ENCODE data around the gene GRWD1. TPM values are rescaled to one million over a fixed set of nuclear protein-coding genes. Genes with fewer than 3 reads are reported as not detected.
A peak's percentile ranks its signal among the peaks of the same experiment; 100 is the strongest.

Gene GRWD1
- total RNA-seq (10 to 100 TPM; 10.5 to 23.4 TPM), polyA plus RNA-seq (ENCODE audit: insufficient read length in 2 of 2) (10 to 100 TPM; 22.0 to 29.9 TPM)
- long read RNA-seq, donor 1, full-length matches to known transcripts, result 11 of 26 reads
- long read RNA-seq, donor 1, partial matches to known transcripts, result 15 of 26 reads
- long read RNA-seq, donor 1, other reads (novel, unspliced or antisense), result 0 of 26 reads
- long read RNA-seq, donor 2, full-length matches to known transcripts, result 3 of 3 reads
- long read RNA-seq, donor 2, partial matches to known transcripts, result 0 of 3 reads
- long read RNA-seq, donor 2, other reads (novel, unspliced or antisense), result 0 of 3 reads
- long read RNA-seq, donor 3, full-length matches to known transcripts, result 3 of 3 reads
- long read RNA-seq, donor 3, partial matches to known transcripts, result 0 of 3 reads
- long read RNA-seq, donor 3, other reads (novel, unspliced or antisense), result 0 of 3 reads
- long read RNA-seq, donor 4, full-length matches to known transcripts, result 8 of 13 reads
- long read RNA-seq, donor 4, partial matches to known transcripts, result 5 of 13 reads
- long read RNA-seq, donor 4, other reads (novel, unspliced or antisense), result 0 of 13 reads

- peaks cover 11% of the 10 kb centered on the region for H3K27me3 ChIP-seq (ENCODE audit: control insufficient read depth, insufficient read depth, low read length)
- peaks cover 47% of the 10 kb centered on the region for H3K36me3 ChIP-seq (ENCODE audit: control insufficient read depth, insufficient read depth, low read length)
- DNase-seq (ENCODE audit: low read depth in 4 of 6, low spot score in 6 of 6), result peak; percentile 91 to 99 (median 96)
- peaks cover 25% of the 10 kb centered on the region for H3K4me1 ChIP-seq (ENCODE audit: control insufficient read depth, insufficient read depth, low read length)
- H3K4me3 ChIP-seq (ENCODE audit: low read depth, low read length), result peak within 1 kb of the TSS; percentile 96
- WGBS (ENCODE audit: insufficient coverage), result under 1% methylated on average over 58 of the region's 61 CpGs
- peak within 1 kb of the TSS; percentile 98 for H3K27ac ChIP-seq (ENCODE audit: low read depth, low read length)
- no peaks in the 10 kb centered on the region for H3K9me3 ChIP-seq (ENCODE audit: control insufficient read depth, insufficient read depth, low read length)
Observed at GRCh38 chr19:48445606-48446481, at the start of gene GRWD1. Gene GRWD1 (plus strand): TSS chr19:48445983. CDS start chr19:48446006, 23 bp downstream.

GRCh38 chr19:48396016-48396823, 49.6 kb upstream of the GRWD1 start:
- Histone ChIP-seq H3K27ac (ENCODE audit: low read depth, low read length) (no peak overlapping the region), H3K27me3 (ENCODE audit: control insufficient read depth, insufficient read depth, low read length) (peaks cover 41% of the 10 kb centered on the region), H3K4me3 (ENCODE audit: low read depth, low read length) (peak overlapping the region; percentile 18), H3K36me3 (ENCODE audit: control insufficient read depth, insufficient read depth, low read length) (peaks cover 7% of the 10 kb centered on the region), H3K4me1 (ENCODE audit: control insufficient read depth, insufficient read depth, low read length) (peaks cover 71% of the 10 kb centered on the region), H3K9me3 (ENCODE audit: control insufficient read depth, insufficient read depth, low read length) (no peaks in the 10 kb centered on the region)
- DNase-seq (ENCODE audit: low read depth in 4 of 6, low spot score in 6 of 6), result peak in 1 of 6 donors; percentile 62
- 41% methylated on average over 16 of the region's 24 CpGs for WGBS (ENCODE audit: insufficient coverage)

GRCh38 chr19:48396824-48397176, 49.0 kb upstream of the GRWD1 start:
- 33% methylated on average over 1 of the region's 2 CpGs for WGBS (ENCODE audit: insufficient coverage)
- H3K36me3 ChIP-seq (ENCODE audit: control insufficient read depth, insufficient read depth, low read length), result peaks cover 6% of the 10 kb centered on the region
- H3K4me1 ChIP-seq (ENCODE audit: control insufficient read depth, insufficient read depth, low read length), result peaks cover 67% of the 10 kb centered on the region
- no peaks in the 10 kb centered on the region for H3K9me3 ChIP-seq (ENCODE audit: control insufficient read depth, insufficient read depth, low read length)
- peaks cover 41% of the 10 kb centered on the region for H3K27me3 ChIP-seq (ENCODE audit: control insufficient read depth, insufficient read depth, low read length)
- H3K27ac ChIP-seq (ENCODE audit: low read depth, low read length), result no peak overlapping the region
- peak overlapping the region; percentile 9 for H3K4me3 ChIP-seq (ENCODE audit: low read depth, low read length)
- DNase-seq (ENCODE audit: low read depth in 4 of 6, low spot score in 6 of 6), result peak in 1 of 6 donors; percentile 26

- 60% methylated on average over 22 of the region's 22 CpGs for WGBS (ENCODE audit: insufficient coverage)
- H3K27ac ChIP-seq (ENCODE audit: low read depth, low read length), result no peak overlapping the region
- peaks cover 41% of the 10 kb centered on the region for H3K27me3 ChIP-seq (ENCODE audit: control insufficient read depth, insufficient read depth, low read length)
- H3K9me3 ChIP-seq (ENCODE audit: control insufficient read depth, insufficient read depth, low read length), result no peaks in the 10 kb centered on the region
- peaks cover 62% of the 10 kb centered on the region for H3K4me1 ChIP-seq (ENCODE audit: control insufficient read depth, insufficient read depth, low read length)
- H3K36me3 ChIP-seq (ENCODE audit: control insufficient read depth, insufficient read depth, low read length), result peaks cover 6% of the 10 kb centered on the region
- peak overlapping the region; percentile 31 for H3K4me3 ChIP-seq (ENCODE audit: low read depth, low read length)
- DNase-seq (ENCODE audit: low read depth in 4 of 6, low spot score in 6 of 6), result peak in 1 of 6 donors; percentile 21
Observed at GRCh38 chr19:48397263-48398101, 48.3 kb upstream of the GRWD1 start.

- peak in 1 of 6 donors; percentile 19 for DNase-seq (ENCODE audit: low read depth in 4 of 6, low spot score in 6 of 6)
- H3K4me1 ChIP-seq (ENCODE audit: control insufficient read depth, insufficient read depth, low read length), result peaks cover 57% of the 10 kb centered on the region
- H3K9me3 ChIP-seq (ENCODE audit: control insufficient read depth, insufficient read depth, low read length), result no peaks in the 10 kb centered on the region
- no peak overlapping the region for H3K27ac ChIP-seq (ENCODE audit: low read depth, low read length)
- H3K27me3 ChIP-seq (ENCODE audit: control insufficient read depth, insufficient read depth, low read length), result peaks cover 41% of the 10 kb centered on the region
- peaks cover 6% of the 10 kb centered on the region for H3K36me3 ChIP-seq (ENCODE audit: control insufficient read depth, insufficient read depth, low read length)
- H3K4me3 ChIP-seq (ENCODE audit: low read depth, low read length), result peak overlapping the region; percentile 31
- WGBS (ENCODE audit: insufficient coverage), result 5% methylated on average over 17 of the region's 17 CpGs
Observed at GRCh38 chr19:48398102-48398374, 47.7 kb upstream of the GRWD1 start.

GRCh38 chr19:48398375-48399235, 47.2 kb upstream of the GRWD1 start:
- H3K4me3 ChIP-seq (ENCODE audit: low read depth, low read length), result peak overlapping the region; percentile 31
- WGBS (ENCODE audit: insufficient coverage), result 6% methylated on average over 96 of the region's 104 CpGs
- peak in 2 of 6 donors; percentile 80 to 83 for DNase-seq (ENCODE audit: low read depth in 4 of 6, low spot score in 6 of 6)

GRCh38 chr19:48400018-48400742, 45.6 kb upstream of the GRWD1 start:
- peaks cover 27% of the 10 kb centered on the region for H3K27me3 ChIP-seq (ENCODE audit: control insufficient read depth, insufficient read depth, low read length)
- H3K27ac ChIP-seq (ENCODE audit: low read depth, low read length), result no peak overlapping the region
- 67% methylated on average over 8 of the region's 14 CpGs for WGBS (ENCODE audit: insufficient coverage)
- H3K4me3 ChIP-seq (ENCODE audit: low read depth, low read length), result peak overlapping the region; percentile 18
- DNase-seq (ENCODE audit: low read depth in 4 of 6, low spot score in 6 of 6), result peak in 2 of 6 donors; percentile 55 to 77
- H3K9me3 ChIP-seq (ENCODE audit: control insufficient read depth, insufficient read depth, low read length), result no peaks in the 10 kb centered on the region
- H3K4me1 ChIP-seq (ENCODE audit: control insufficient read depth, insufficient read depth, low read length), result peaks cover 36% of the 10 kb centered on the region
- peaks cover 13% of the 10 kb centered on the region for H3K36me3 ChIP-seq (ENCODE audit: control insufficient read depth, insufficient read depth, low read length)

More at GRCh38 chr19:48398375-48399235, 47.2 kb upstream of the GRWD1 start:
- Histone ChIP-seq H3K9me3 (ENCODE audit: control insufficient read depth, insufficient read depth, low read length) (no peaks in the 10 kb centered on the region), H3K4me1 (ENCODE audit: control insufficient read depth, insufficient read depth, low read length) (peaks cover 52% of the 10 kb centered on the region), H3K36me3 (ENCODE audit: control insufficient read depth, insufficient read depth, low read length) (peaks cover 6% of the 10 kb centered on the region), H3K27me3 (ENCODE audit: control insufficient read depth, insufficient read depth, low read length) (peaks cover 39% of the 10 kb centered on the region), H3K27ac (ENCODE audit: low read depth, low read length) (no peak overlapping the region)

All from spinal cord (tissue), 10 donors.